ENCODE data around the gene FAR2.
"Not testable (repeated sequence)": the region's sequence is repeated elsewhere in the genome, so short reads cannot be mapped to it uniquely, and the experiment has no call there.

The FAR2 gene

GRCh38 chr12:29281371-29282005, 132.4 kb downstream of the FAR2 start:
- no peak for DNase-seq (ENCODE audit: low read depth)

GRCh38 chr12:29282031-29282816, 133.1 kb downstream of the FAR2 start:
- DNase-seq (ENCODE audit: low read depth): no peak

GRCh38 chr12:29283969-29284700, 135.1 kb downstream of the FAR2 start:
- no peak for DNase-seq (ENCODE audit: low read depth)

GRCh38 chr12:29286081-29286790, 137.2 kb downstream of the FAR2 start:
- no peak for DNase-seq (ENCODE audit: low read depth)

GRCh38 chr12:29287622-29288021, 138.5 kb downstream of the FAR2 start:
- DNase-seq (ENCODE audit: low read depth): no peak

GRCh38 chr12:29288031-29288430, 139.0 kb downstream of the FAR2 start:
- no peak for DNase-seq (ENCODE audit: low read depth)

- not testable (repeated sequence) for DNase-seq (ENCODE audit: low read depth)
These were observed 141.4 kb downstream of the FAR2 start for GRCh38 chr12:29290475-29290874.

GRCh38 chr12:29291226-29291625, 142.1 kb downstream of the FAR2 start:
- DNase-seq (ENCODE audit: low read depth): no peak

- DNase-seq (ENCODE audit: low read depth): no peak
These were observed 150.6 kb downstream of the FAR2 start for GRCh38 chr12:29299633-29300032.

- DNase-seq (ENCODE audit: low read depth): no peak
These were observed 152.0 kb downstream of the FAR2 start for GRCh38 chr12:29301114-29301513.

GRCh38 chr12:29304388-29304787, 155.3 kb downstream of the FAR2 start:
- DNase-seq (ENCODE audit: low read depth): no peak

GRCh38 chr12:29306266-29306665, 157.2 kb downstream of the FAR2 start:
- DNase-seq (ENCODE audit: low read depth): no peak

- no peak for DNase-seq (ENCODE audit: low read depth)
These were observed 157.6 kb downstream of the FAR2 start for GRCh38 chr12:29306682-29307081.

GRCh38 chr12:29309320-29309902, 160.3 kb downstream of the FAR2 start:
- peak; percentile 49 for DNase-seq (ENCODE audit: low read depth)

GRCh38 chr12:29310899-29311298, 161.8 kb downstream of the FAR2 start:
- DNase-seq (ENCODE audit: low read depth): no peak

GRCh38 chr12:29314416-29314815, 165.3 kb downstream of the FAR2 start:
- DNase-seq (ENCODE audit: low read depth): no peak

- peak; percentile 37 for DNase-seq (ENCODE audit: low read depth)
These were observed 167.7 kb downstream of the FAR2 start for GRCh38 chr12:29316752-29317151.

GRCh38 chr12:29317556-29318363, 168.7 kb downstream of the FAR2 start:
- DNase-seq (ENCODE audit: low read depth): peak; percentile 55

- DNase-seq (ENCODE audit: low read depth): peak; percentile 89
These were observed 171.4 kb downstream of the FAR2 start for GRCh38 chr12:29320295-29321085.

GRCh38 chr12:29322157-29322556, 173.1 kb downstream of the FAR2 start:
- no peak for DNase-seq (ENCODE audit: low read depth)

All from ELR (cell line).